Vagina (tissue), 2 donors: ENCODE results near the gene MIA. TPM values are rescaled to one million over a fixed set of nuclear protein-coding genes. Genes with fewer than 3 reads are reported as not detected.

Experiments
- DNase-seq, 2 donors: peaks; one replicate each; pipeline ENCODE4 v3.0.0-alpha.2; 2017; ENCODE audit errors: extremely low spot score in 2 of 2
- H3K27ac ChIP-seq: fragments of 200-600 bp; sonication (generic); one replicate; pipeline ENCODE4 v1.5.1; 2019
- H3K27me3 ChIP-seq: fragments of 200-600 bp; sonication (generic); one replicate; pipeline ENCODE4 v1.5.1; 2019
- H3K36me3 ChIP-seq, 2 donors: fragments of 200-600 bp; sonication (generic); one replicate each; pipeline ENCODE4 v1.5.1; 2017 to 2019
- H3K4me1 ChIP-seq: fragments of 200-600 bp; sonication (generic); one replicate; pipeline ENCODE4 v1.5.1; 2019
- H3K4me3 ChIP-seq, 2 donors: fragments of 200-600 bp; sonication (generic); 1 replicate in 1 of 2; 2 replicates in 1 of 2; pipeline ENCODE4 v1.5.1; 2016 to 2019
- H3K9me3 ChIP-seq: fragments of 200-600 bp; sonication (generic); one replicate; pipeline ENCODE4 v1.5.1; 2019
- POLR2A ChIP-seq, 2 donors: fragments of 450-650 bp; IDR thresholded peaks; one replicate each; pipeline ENCODE4 v1.6.1; 2017; ENCODE audit warnings: antibody characterized with exemption in 2 of 2, mild to moderate bottlenecking in 2 of 2, moderate library complexity in 2 of 2
- POLR2AphosphoS5 ChIP-seq, 2 donors: sonication (generic); formaldehyde crosslinking; IDR thresholded peaks; one replicate each; pipeline ENCODE4 v1.9.0; 2017; ENCODE audit warnings: antibody characterized with exemption in 2 of 2, mild to moderate bottlenecking in 2 of 2, low read depth in 1 of 2; ENCODE audit not compliant: insufficient read depth in 1 of 2
- intact Hi-C: fragments of 100-400 bp; cut with DNase I; formaldehyde crosslinking; loops from one replicate; pipeline ENCODE4 v1.15.1; 2023
- total RNA-seq: library from RNA; depleted of rRNA; stranded (reverse); fragments of >200 nt; gene quantifications from one replicate; pipeline ENCODE4 v1.2.3, GENCODE V29; 2016
- TF ChIP-seq, protein P1 (sequence below), 3 experiments: fragments of 450-650 bp in 2 of 3; fragments of 200-600 bp in 1 of 3; sonication (generic) in 1 of 3; IDR thresholded peaks; one replicate each; pipeline ENCODE4 v1.5.1; 2017 to 2019; ENCODE audit warnings: antibody characterized with exemption in 3 of 3, mild to moderate bottlenecking in 2 of 3, moderate library complexity in 2 of 3

Gene MIA
- total RNA-seq, 1 donor from 2014 or later = 11.0 TPM

DNA sequence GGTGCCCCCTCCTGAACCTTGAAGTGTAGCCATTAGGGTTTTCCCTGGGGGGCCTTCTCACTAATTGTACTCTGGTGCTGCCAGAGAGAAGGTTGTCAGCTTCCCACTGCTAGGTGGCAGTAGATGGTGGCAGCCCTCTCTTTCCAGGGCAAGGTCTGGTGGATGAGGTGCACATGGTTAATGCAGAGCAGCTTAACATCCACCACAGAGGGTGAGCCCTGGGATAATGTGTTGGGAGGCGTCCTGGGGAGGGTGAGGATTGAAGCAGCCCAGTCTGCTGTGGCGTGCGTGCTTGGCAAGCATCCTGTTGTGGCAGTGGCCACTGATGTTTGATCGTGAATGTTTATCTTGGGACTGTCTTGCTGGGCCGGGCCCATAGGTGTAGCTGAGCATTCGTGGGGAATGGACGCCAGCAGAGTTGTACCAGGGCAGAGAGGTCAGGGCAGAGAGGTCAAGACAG, 29.5 kb downstream of the MIA start:
- peak overlapping the region; percentile 64 for H3K27ac ChIP-seq
- intact Hi-C loops = loop anchor here (5.0 to 10.0 kb wide), 3 partner anchors 50 to 1067 kb away; partner anchors contain the start of genes ACTMAP and SNRPA
- TF ChIP-seq, protein P1, sequence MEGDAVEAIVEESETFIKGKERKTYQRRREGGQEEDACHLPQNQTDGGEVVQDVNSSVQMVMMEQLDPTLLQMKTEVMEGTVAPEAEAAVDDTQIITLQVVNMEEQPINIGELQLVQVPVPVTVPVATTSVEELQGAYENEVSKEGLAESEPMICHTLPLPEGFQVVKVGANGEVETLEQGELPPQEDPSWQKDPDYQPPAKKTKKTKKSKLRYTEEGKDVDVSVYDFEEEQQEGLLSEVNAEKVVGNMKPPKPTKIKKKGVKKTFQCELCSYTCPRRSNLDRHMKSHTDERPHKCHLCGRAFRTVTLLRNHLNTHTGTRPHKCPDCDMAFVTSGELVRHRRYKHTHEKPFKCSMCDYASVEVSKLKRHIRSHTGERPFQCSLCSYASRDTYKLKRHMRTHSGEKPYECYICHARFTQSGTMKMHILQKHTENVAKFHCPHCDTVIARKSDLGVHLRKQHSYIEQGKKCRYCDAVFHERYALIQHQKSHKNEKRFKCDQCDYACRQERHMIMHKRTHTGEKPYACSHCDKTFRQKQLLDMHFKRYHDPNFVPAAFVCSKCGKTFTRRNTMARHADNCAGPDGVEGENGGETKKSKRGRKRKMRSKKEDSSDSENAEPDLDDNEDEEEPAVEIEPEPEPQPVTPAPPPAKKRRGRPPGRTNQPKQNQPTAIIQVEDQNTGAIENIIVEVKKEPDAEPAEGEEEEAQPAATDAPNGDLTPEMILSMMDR (IDR thresholded peaks at IDR 0.05) = no peak
- no peak for TF ChIP-seq POLR2AphosphoS5 (IDR thresholded peaks at IDR 0.05; ENCODE audit: insufficient read depth in 1 of 2, low read depth in 1 of 2)
- no peak for TF ChIP-seq POLR2A (IDR thresholded peaks at IDR 0.05)
- no peaks in the 10 kb centered on the region for H3K9me3 ChIP-seq
- no peak for DNase-seq
- peaks cover 0 to 22% of the 10 kb centered on the region in 2 donors for H3K36me3 ChIP-seq
- H3K27me3 ChIP-seq = no peaks in the 10 kb centered on the region
- H3K4me3 ChIP-seq = no peak overlapping the region
- peaks cover 99% of the 10 kb centered on the region for H3K4me1 ChIP-seq

DNA sequence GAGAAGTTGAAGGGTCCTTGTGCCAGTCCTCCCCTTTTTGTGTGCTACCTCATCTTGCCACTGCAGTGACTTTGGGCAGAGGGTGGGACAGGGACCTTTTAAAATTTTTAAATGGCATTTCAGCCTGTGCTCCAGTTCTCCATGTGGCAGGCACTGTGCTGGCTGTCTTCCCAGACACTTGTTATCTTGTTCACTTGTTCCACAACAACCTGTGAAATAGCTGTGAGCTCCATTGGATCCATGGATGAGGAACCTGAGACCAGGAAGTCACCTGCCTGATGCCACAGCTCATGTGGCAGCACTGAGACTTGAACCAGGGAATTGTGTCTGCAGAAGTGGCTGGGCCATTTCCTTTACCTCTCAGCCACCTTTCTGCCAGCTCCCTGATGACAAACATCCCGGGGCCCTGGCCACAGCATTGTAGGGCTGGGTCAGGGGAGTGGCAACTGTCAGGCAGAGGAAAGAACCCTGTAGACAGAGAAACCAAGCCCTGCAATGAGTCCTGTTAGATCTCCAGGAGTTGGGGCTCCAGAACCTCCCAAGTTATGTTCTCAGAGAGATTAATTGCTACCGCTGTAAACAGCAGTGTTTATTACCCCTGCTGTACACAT, 30.0 kb downstream of the MIA start:
- Histone ChIP-seq H3K4me1 (peaks cover 99% of the 10 kb centered on the region), H3K27ac (peak overlapping the region; percentile 64), H3K27me3 (no peaks in the 10 kb centered on the region), H3K9me3 (no peaks in the 10 kb centered on the region), H3K4me3 (no peak overlapping the region), H3K36me3 (peaks cover 0 to 22% of the 10 kb centered on the region in 2 donors)
- TF ChIP-seq, protein P1 (IDR thresholded peaks at IDR 0.05) = no peak
- TF ChIP-seq POLR2AphosphoS5 (IDR thresholded peaks at IDR 0.05; ENCODE audit: insufficient read depth in 1 of 2, low read depth in 1 of 2) (no peak), POLR2A (IDR thresholded peaks at IDR 0.05) (no peak)
- DNase-seq = no peak
- intact Hi-C loops = loop anchor here (10.0 kb wide), 1 partner anchor 51 kb away; the partner anchor contains the start of genes ACTMAP and SNRPA

DNA sequence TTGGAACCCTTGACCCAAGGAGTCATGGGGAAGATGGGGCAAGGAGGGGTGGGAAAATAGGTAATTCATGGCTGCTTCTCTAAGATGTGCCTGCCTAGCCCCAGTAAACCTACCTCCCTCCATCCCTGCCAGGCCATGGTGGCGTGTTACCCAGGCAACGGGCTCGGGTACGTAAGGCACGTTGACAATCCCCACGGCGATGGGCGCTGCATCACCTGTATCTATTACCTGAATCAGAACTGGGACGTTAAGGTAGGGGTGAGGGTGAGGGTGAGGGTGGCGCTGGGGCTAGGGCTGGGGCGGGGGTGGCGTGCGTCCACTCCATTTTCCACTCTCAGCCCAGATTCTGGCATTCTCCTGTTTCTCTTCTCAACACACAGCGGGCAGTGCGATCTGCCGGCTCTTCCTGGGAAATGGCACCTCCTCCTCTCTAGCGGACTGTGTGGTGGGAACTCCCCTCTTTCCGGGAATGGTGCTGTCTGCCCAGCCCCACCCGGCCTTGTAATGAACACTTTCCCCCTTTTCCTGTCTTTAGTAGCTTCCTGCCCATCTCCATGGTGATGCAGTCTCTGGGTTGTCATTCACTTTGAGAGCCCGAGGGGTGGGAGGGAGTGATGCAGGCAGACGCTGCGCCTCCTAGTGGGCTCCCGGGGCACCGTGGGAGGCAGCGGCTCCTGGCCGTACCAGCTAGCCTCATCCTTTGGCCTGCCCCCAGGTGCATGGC, 31.3 kb downstream of the MIA start:
- intact Hi-C loops = loop anchor here (10.0 kb wide), 1 partner anchor 52 kb away; the partner anchor contains the start of genes ACTMAP and SNRPA

DNA sequence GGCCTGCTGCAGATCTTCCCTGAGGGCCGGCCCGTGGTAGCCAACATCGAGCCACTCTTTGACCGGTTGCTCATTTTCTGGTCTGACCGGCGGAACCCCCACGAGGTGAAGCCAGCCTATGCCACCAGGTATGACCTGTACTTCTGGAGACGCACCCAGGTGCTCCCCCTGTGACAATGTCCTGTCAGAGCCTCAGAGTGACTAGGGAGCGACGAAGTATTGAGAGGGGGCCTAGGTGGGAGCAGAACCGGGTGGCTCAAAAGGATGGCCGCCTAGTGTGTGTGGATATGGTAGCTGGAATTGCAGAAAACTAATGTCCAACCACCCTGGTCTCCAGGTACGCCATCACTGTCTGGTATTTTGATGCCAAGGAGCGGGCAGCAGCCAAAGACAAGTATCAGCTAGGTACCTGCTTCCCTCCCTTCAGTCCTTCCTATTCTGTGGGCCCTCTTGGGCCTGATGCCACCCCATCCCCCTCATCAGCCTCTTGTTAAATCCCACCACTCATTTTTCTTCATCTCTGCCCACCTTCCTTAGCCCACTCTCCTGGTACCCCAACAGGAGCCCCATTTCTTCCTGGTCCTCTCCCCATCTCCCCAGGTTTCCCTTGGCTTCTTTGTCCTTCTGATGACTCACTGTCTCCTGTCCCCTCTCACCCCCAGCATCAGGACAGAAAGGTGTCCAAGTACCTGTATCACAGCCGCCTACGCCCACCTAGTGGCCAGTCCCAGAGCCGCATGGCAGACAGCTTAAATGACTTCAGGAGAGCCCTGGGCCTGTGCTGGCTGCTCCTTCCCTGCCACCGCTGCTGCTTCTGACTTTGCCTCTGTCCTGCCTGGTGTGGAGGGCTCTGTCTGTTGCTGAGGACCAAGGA, 32.1 kb downstream of the MIA start:
- H3K4me1 ChIP-seq = peaks cover 92% of the 10 kb centered on the region
- intact Hi-C loops = loop anchor here (10.0 kb wide), 1 partner anchor 53 kb away; the partner anchor contains the start of genes ACTMAP and SNRPA
- no peak for DNase-seq
- H3K4me3 ChIP-seq = no peak overlapping the region
- no peaks in the 10 kb centered on the region for H3K27me3 ChIP-seq
- H3K9me3 ChIP-seq = no peaks in the 10 kb centered on the region
- H3K36me3 ChIP-seq = peaks cover 0 to 17% of the 10 kb centered on the region in 2 donors
- no peak for TF ChIP-seq POLR2A (IDR thresholded peaks at IDR 0.05)
- TF ChIP-seq, protein P1 (IDR thresholded peaks at IDR 0.05) = peak in 1 of 3 experiments; percentile 4
- TF ChIP-seq POLR2AphosphoS5 (IDR thresholded peaks at IDR 0.05; ENCODE audit: insufficient read depth in 1 of 2, low read depth in 1 of 2) = peak in 1 of 2 donors; percentile 19
- H3K27ac ChIP-seq = peak overlapping the region; percentile 64

More for the DNA sequence above, 31.3 kb downstream of the MIA start:
- Histone ChIP-seq H3K4me1 (peaks cover 92% of the 10 kb centered on the region), H3K27me3 (no peaks in the 10 kb centered on the region), H3K9me3 (no peaks in the 10 kb centered on the region), H3K4me3 (peak overlapping the region; percentile 17 to 21), H3K36me3 (peaks cover 0 to 17% of the 10 kb centered on the region in 2 donors), H3K27ac (peak overlapping the region; percentile 64)
- TF ChIP-seq, protein P1 (IDR thresholded peaks at IDR 0.05) = peak; percentile 60 to 89 (median 82)
- TF ChIP-seq POLR2A (IDR thresholded peaks at IDR 0.05) = no peak
- TF ChIP-seq POLR2AphosphoS5 (IDR thresholded peaks at IDR 0.05; ENCODE audit: insufficient read depth in 1 of 2, low read depth in 1 of 2) = peak; percentile 72 to 76
- DNase-seq = no peak
